NOMO-1 treated with dmso at 0.1 percent for 144 hours (cell line): ENCODE results near the gene NFXL1.

Experiments
- DNase-seq: peaks from one replicate; lab custom pipeline; 2025; ENCODE audit not compliant: unreplicated experiment; lab: John Stamatoyannopoulos, UW

NFXL1 gene

GRCh38 chr4:47899639-47900038, 14.7 kb downstream of the NFXL1 start:
- no peak for DNase-seq

GRCh38 chr4:47891928-47892327, 22.5 kb downstream of the NFXL1 start:
- no peak for DNase-seq

GRCh38 chr4:47882228-47882627, 32.2 kb downstream of the NFXL1 start:
- no peak for DNase-seq

- DNase-seq = no peak
Observed at GRCh38 chr4:47879458-47879857, 34.9 kb downstream of the NFXL1 start.

- DNase-seq = no peak
Observed at GRCh38 chr4:47876784-47877546, 37.4 kb downstream of the NFXL1 start.

- DNase-seq = no peak
Observed at GRCh38 chr4:47876310-47876709, 38.1 kb downstream of the NFXL1 start.

- no peak for DNase-seq
Observed at GRCh38 chr4:47873877-47874541, 40.4 kb downstream of the NFXL1 start.

GRCh38 chr4:47863486-47863885, 50.9 kb downstream of the NFXL1 start:
- DNase-seq = no peak

GRCh38 chr4:47862297-47862696, 52.1 kb downstream of the NFXL1 start:
- DNase-seq = no peak

GRCh38 chr4:47860305-47860704, 54.1 kb downstream of the NFXL1 start:
- DNase-seq = no peak

GRCh38 chr4:47858006-47858405, 56.4 kb downstream of the NFXL1 start:
- no peak for DNase-seq

- no peak for DNase-seq
Observed at GRCh38 chr4:47856713-47857112, 57.7 kb downstream of the NFXL1 start.

- no peak for DNase-seq
Observed at GRCh38 chr4:47855350-47855749, 59.0 kb downstream of the NFXL1 start.

- DNase-seq = no peak
Observed at GRCh38 chr4:47852136-47852535, 62.2 kb downstream of the NFXL1 start.

GRCh38 chr4:47849466-47849865, 64.9 kb downstream of the NFXL1 start:
- DNase-seq = no peak

GRCh38 chr4:47848041-47848440, 66.3 kb downstream of the NFXL1 start:
- no peak for DNase-seq

- DNase-seq = no peak
Observed at GRCh38 chr4:47842985-47843384, 71.4 kb downstream of the NFXL1 start.

GRCh38 chr4:47840291-47840690, 74.1 kb downstream of the NFXL1 start:
- DNase-seq = no peak

GRCh38 chr4:47839259-47839658, 75.1 kb downstream of the NFXL1 start:
- no peak for DNase-seq

GRCh38 chr4:47838445-47838844, 75.9 kb downstream of the NFXL1 start:
- DNase-seq = no peak

GRCh38 chr4:47837908-47838294, 76.5 kb downstream of the NFXL1 start, which contains the start of gene CORIN:
Gene CORIN, minus strand, starts transcription at chr4:47838067. Its CDS starts 118 bp downstream, at chr4:47837949.
- DNase-seq = no peak

GRCh38 chr4:47837094-47837907, 77.1 kb downstream of the NFXL1 start:
- DNase-seq = no peak
